Spinal cord (tissue), 10 donors: ENCODE measurements around the gene SSR4. TPM values are rescaled to one million over a fixed set of nuclear protein-coding genes. Genes with fewer than 3 reads are reported as not detected.

Experiments used
- DNase-seq, 6 donors: peaks; one replicate each; pipeline versions ENCODE4 v3.0.0 to v3.0.0-alpha.2; 2013 to 2015; ENCODE audit warnings: low spot score in 6 of 6, low read depth in 4 of 6
- H3K27ac ChIP-seq: one replicate; pipeline ENCODE4 v1.5.1; 2013; ENCODE audit warnings: low read depth, low read length, control low read depth
- H3K27me3 ChIP-seq: one replicate; pipeline ENCODE4 v1.6.1; 2013; ENCODE audit warnings: low read length; ENCODE audit not compliant: control insufficient read depth, insufficient read depth
- H3K36me3 ChIP-seq: one replicate; pipeline ENCODE4 v1.6.1; 2013; ENCODE audit warnings: low read length; ENCODE audit not compliant: control insufficient read depth, insufficient read depth
- H3K4me1 ChIP-seq: one replicate; pipeline ENCODE4 v1.6.1; 2013; ENCODE audit warnings: low read length; ENCODE audit not compliant: control insufficient read depth, insufficient read depth
- H3K4me3 ChIP-seq: one replicate; pipeline ENCODE4 v1.5.1; 2013; ENCODE audit warnings: low read depth, low read length, control low read depth
- H3K9me3 ChIP-seq: one replicate; pipeline ENCODE4 v1.6.1; 2013; ENCODE audit warnings: low read length; ENCODE audit not compliant: control insufficient read depth, insufficient read depth
- WGBS: methylation state at CpG from one replicate; pipeline ENCODE4 v1.1.5; 2013; ENCODE audit warnings: missing lambda C conversion rate; ENCODE audit not compliant: insufficient coverage; 5-methylcytosine and 5-hydroxymethylcytosine counted together
- polyA plus RNA-seq, 2 donors: library from polyadenylated mRNA; unstranded; fragments of 120-200 nt; gene quantifications; one replicate each; pipeline ENCODE4 v1.2.1, GENCODE V29; 2013; ENCODE audit not compliant: insufficient read length in 2 of 2
- total RNA-seq, 2 donors: library from RNA; depleted of rRNA in 1 of 2; stranded (reverse); fragments of 120-200 nt in 1 of 2; fragments of >200 nt in 1 of 2; gene quantifications; one replicate each; pipeline versions ENCODE4 v1.2.3 to v1.2.4, GENCODE V29; 2013 to 2014
- donor health status: healthy.

SSR4 gene
- total and polyA plus RNA-seq, 4 donors, result 95.5 to 317 (median 176) TPM

- DNase-seq, result no peak
- Histone ChIP-seq H3K36me3 (peaks cover 3% of the 10 kb centered on the region), H3K4me1 (peaks cover 33% of the 10 kb centered on the region), H3K4me3 (no peak overlapping the region), H3K27me3 (no peaks in the 10 kb centered on the region), H3K27ac (no peak overlapping the region), H3K9me3 (no peaks in the 10 kb centered on the region)
- 100% methylated on average over 1 of the region's 3 CpGs for WGBS
Observed at GRCh38 chrX:153827016-153827415, 32.5 kb downstream of the SSR4 start.

GRCh38 chrX:153827903-153828302, 33.4 kb downstream of the SSR4 start:
- WGBS, result 59% methylated on average over 9 of the region's 9 CpGs
- H3K27ac ChIP-seq, result no peak overlapping the region
- peaks cover 3% of the 10 kb centered on the region for H3K36me3 ChIP-seq
- no peaks in the 10 kb centered on the region for H3K9me3 ChIP-seq
- no peaks in the 10 kb centered on the region for H3K27me3 ChIP-seq
- no peak overlapping the region for H3K4me3 ChIP-seq
- DNase-seq, result no peak
- H3K4me1 ChIP-seq, result peaks cover 28% of the 10 kb centered on the region

- Histone ChIP-seq H3K27ac (peak overlapping the region; percentile 1), H3K9me3 (no peaks in the 10 kb centered on the region), H3K27me3 (no peaks in the 10 kb centered on the region), H3K4me1 (peaks cover 28% of the 10 kb centered on the region), H3K36me3 (peaks cover 3% of the 10 kb centered on the region), H3K4me3 (peak overlapping the region; percentile 41)
- DNase-seq, result no peak
- 29% methylated on average over 13 of the region's 17 CpGs for WGBS
Observed at GRCh38 chrX:153828308-153828707, 33.8 kb downstream of the SSR4 start.

- peak overlapping the region; percentile 41 for H3K4me3 ChIP-seq
- H3K27me3 ChIP-seq, result no peaks in the 10 kb centered on the region
- H3K9me3 ChIP-seq, result peaks cover 2% of the 10 kb centered on the region
- peaks cover 28% of the 10 kb centered on the region for H3K4me1 ChIP-seq
- H3K36me3 ChIP-seq, result peaks cover 3% of the 10 kb centered on the region
- peak overlapping the region; percentile 33 for H3K27ac ChIP-seq
- DNase-seq, result peak in 2 of 6 donors; percentile 51 to 57
- WGBS, result 17% methylated on average over 43 of the region's 50 CpGs
Observed at GRCh38 chrX:153828723-153829548, 34.5 kb downstream of the SSR4 start.

- Histone ChIP-seq H3K36me3 (peaks cover 3% of the 10 kb centered on the region), H3K4me1 (peaks cover 28% of the 10 kb centered on the region), H3K9me3 (peaks cover 2% of the 10 kb centered on the region), H3K4me3 (peak overlapping the region; percentile 41), H3K27ac (no peak overlapping the region), H3K27me3 (no peaks in the 10 kb centered on the region)
- peak in 1 of 6 donors; percentile 18 for DNase-seq
- WGBS, result 18% methylated on average over 27 of the region's 27 CpGs
Observed at GRCh38 chrX:153829549-153829798, 35.0 kb downstream of the SSR4 start.

- peak in 2 of 6 donors; percentile 18 to 31 for DNase-seq
- H3K27ac ChIP-seq, result no peak within 1 kb of the TSS
- peak within 1 kb of the TSS; percentile 41 for H3K4me3 ChIP-seq
- H3K9me3 ChIP-seq, result peaks cover 2% of the 10 kb centered on the region
- H3K36me3 ChIP-seq, result peaks cover 3% of the 10 kb centered on the region
- 15% methylated on average over 76 of the region's 97 CpGs for WGBS
- no peaks in the 10 kb centered on the region for H3K27me3 ChIP-seq
- H3K4me1 ChIP-seq, result peaks cover 26% of the 10 kb centered on the region
Observed at GRCh38 chrX:153829799-153830639, 35.6 kb downstream of the SSR4 start, which contains the start of gene PDZD4. PDZD4 (minus strand) TSS chrX:153830544; CDS start chrX:153830298, 246 bp downstream.

GRCh38 chrX:153830640-153831428, 36.4 kb downstream of the SSR4 start:
- Histone ChIP-seq H3K27me3 (no peaks in the 10 kb centered on the region), H3K4me3 (peak overlapping the region; percentile 26)
- DNase-seq, result peak in 2 of 6 donors; percentile 68 to 75

GRCh38 chrX:153831429-153832150, 37.1 kb downstream of the SSR4 start:
- H3K4me1 ChIP-seq, result peaks cover 23% of the 10 kb centered on the region
- no peak overlapping the region for H3K27ac ChIP-seq
- DNase-seq, result peak in 1 of 6 donors; percentile 15
- no peaks in the 10 kb centered on the region for H3K27me3 ChIP-seq
- H3K9me3 ChIP-seq, result peaks cover 2% of the 10 kb centered on the region
- H3K36me3 ChIP-seq, result peaks cover 3% of the 10 kb centered on the region
- WGBS, result 57% methylated on average over 13 of the region's 23 CpGs
- H3K4me3 ChIP-seq, result peak overlapping the region; percentile 26

More at GRCh38 chrX:153830640-153831428, 36.4 kb downstream of the SSR4 start:
- Histone ChIP-seq H3K4me1 (peaks cover 23% of the 10 kb centered on the region), H3K9me3 (peaks cover 2% of the 10 kb centered on the region), H3K27ac (no peak overlapping the region), H3K36me3 (peaks cover 3% of the 10 kb centered on the region)
- WGBS, result 8% methylated on average over 93 of the region's 102 CpGs

GRCh38 chrX:153832728-153833127, 38.3 kb downstream of the SSR4 start:
- H3K27me3 ChIP-seq, result no peaks in the 10 kb centered on the region

More at GRCh38 chrX:153832728-153833127, 38.3 kb downstream of the SSR4 start:
- H3K4me1 ChIP-seq, result peaks cover 22% of the 10 kb centered on the region
- WGBS, result 81% methylated on average over 10 of the region's 10 CpGs
- no peak for DNase-seq
- H3K4me3 ChIP-seq, result no peak overlapping the region
- peaks cover 2% of the 10 kb centered on the region for H3K9me3 ChIP-seq
- H3K36me3 ChIP-seq, result peaks cover 3% of the 10 kb centered on the region
- no peak overlapping the region for H3K27ac ChIP-seq
